HL-60 (cell line): Measurements from ENCODE around the gene LEPR.
"Not testable (repeated sequence)": the region's sequence is repeated elsewhere in the genome, so short reads cannot be mapped to it uniquely, and the experiment has no call there.

Source experiments
- DNase-seq, 2 experiments: peaks; one replicate each; pipeline ENCODE4 v3.0.0-alpha.2; 2010 to 2020; ENCODE audit warnings: low read depth in 1 of 2, low spot score in 1 of 2
- H3K27ac ChIP-seq: fragments of 250-450 bp; sonication (Bioruptor Pico); replicated peaks from 2 replicates; pipeline ENCODE4 v1.5.1; 2020; ENCODE audit warnings: mild to moderate bottlenecking, moderate library complexity
- H3K27me3 ChIP-seq: fragments of 250-450 bp; sonication (Bioruptor Pico); 2 replicates; pipeline ENCODE4 v1.5.1; 2021; ENCODE audit warnings: mild to moderate bottlenecking, moderate library complexity; ENCODE audit not compliant: insufficient read depth, poor library complexity, severe bottlenecking
- H3K4me3 ChIP-seq: replicated peaks from 2 replicates; pipeline ENCODE4 v1.5.1; 2011; ENCODE audit warnings: mild to moderate bottlenecking, control low read depth, low read length; ENCODE audit not compliant: insufficient read depth
- GABPA ChIP-seq: IDR thresholded peaks from 2 replicates; pipeline ENCODE4 v1.6.1; 2012; ENCODE audit warnings: low read depth
- POLR2AphosphoS5 ChIP-seq: IDR thresholded peaks from 2 replicates; pipeline ENCODE4 v1.6.1; 2012; ENCODE audit warnings: low read depth
- SPI1 ChIP-seq: IDR thresholded peaks from 2 replicates; pipeline ENCODE4 v1.6.1; 2012; ENCODE audit warnings: low read depth, mild to moderate bottlenecking, borderline replicate concordance
- TF ChIP-seq, protein P1 (sequence below): IDR thresholded peaks from one replicate; pipeline ENCODE4 v1.5.1; 2011; ENCODE audit warnings: low read length, control low read depth, inconsistent platforms; ENCODE audit not compliant: insufficient read depth
- TF ChIP-seq, protein P2 (sequence below): IDR thresholded peaks from 2 replicates; pipeline ENCODE4 v1.6.1; 2012; ENCODE audit warnings: low read depth; ENCODE audit not compliant: insufficient replicate concordance

Gene LEPR

DNA sequence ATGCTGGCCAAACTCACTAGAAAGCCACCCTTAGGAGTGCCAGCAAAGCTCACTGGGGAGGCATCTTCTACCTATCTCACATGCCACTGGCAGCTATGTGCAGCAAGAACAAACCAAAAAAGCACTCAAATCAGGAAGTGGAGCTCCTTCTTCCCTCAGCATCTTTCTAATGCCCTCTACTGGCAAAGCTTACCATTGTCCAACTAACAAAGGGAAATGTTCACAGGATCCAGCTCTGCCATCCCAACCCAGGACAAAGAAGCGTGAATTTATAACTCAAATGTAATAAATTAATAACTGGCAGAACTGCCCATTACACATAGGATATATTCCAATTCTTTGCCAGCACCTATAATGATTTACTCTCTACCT is 38.9 kb downstream of the LEPR start:
- no peak overlapping the region for H3K4me3 ChIP-seq
- H3K27me3 ChIP-seq = no peaks in the 10 kb centered on the region
- H3K27ac ChIP-seq = no peak overlapping the region
- TF ChIP-seq, protein P1, sequence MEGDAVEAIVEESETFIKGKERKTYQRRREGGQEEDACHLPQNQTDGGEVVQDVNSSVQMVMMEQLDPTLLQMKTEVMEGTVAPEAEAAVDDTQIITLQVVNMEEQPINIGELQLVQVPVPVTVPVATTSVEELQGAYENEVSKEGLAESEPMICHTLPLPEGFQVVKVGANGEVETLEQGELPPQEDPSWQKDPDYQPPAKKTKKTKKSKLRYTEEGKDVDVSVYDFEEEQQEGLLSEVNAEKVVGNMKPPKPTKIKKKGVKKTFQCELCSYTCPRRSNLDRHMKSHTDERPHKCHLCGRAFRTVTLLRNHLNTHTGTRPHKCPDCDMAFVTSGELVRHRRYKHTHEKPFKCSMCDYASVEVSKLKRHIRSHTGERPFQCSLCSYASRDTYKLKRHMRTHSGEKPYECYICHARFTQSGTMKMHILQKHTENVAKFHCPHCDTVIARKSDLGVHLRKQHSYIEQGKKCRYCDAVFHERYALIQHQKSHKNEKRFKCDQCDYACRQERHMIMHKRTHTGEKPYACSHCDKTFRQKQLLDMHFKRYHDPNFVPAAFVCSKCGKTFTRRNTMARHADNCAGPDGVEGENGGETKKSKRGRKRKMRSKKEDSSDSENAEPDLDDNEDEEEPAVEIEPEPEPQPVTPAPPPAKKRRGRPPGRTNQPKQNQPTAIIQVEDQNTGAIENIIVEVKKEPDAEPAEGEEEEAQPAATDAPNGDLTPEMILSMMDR = peak; percentile 55
- TF ChIP-seq, protein P2, sequence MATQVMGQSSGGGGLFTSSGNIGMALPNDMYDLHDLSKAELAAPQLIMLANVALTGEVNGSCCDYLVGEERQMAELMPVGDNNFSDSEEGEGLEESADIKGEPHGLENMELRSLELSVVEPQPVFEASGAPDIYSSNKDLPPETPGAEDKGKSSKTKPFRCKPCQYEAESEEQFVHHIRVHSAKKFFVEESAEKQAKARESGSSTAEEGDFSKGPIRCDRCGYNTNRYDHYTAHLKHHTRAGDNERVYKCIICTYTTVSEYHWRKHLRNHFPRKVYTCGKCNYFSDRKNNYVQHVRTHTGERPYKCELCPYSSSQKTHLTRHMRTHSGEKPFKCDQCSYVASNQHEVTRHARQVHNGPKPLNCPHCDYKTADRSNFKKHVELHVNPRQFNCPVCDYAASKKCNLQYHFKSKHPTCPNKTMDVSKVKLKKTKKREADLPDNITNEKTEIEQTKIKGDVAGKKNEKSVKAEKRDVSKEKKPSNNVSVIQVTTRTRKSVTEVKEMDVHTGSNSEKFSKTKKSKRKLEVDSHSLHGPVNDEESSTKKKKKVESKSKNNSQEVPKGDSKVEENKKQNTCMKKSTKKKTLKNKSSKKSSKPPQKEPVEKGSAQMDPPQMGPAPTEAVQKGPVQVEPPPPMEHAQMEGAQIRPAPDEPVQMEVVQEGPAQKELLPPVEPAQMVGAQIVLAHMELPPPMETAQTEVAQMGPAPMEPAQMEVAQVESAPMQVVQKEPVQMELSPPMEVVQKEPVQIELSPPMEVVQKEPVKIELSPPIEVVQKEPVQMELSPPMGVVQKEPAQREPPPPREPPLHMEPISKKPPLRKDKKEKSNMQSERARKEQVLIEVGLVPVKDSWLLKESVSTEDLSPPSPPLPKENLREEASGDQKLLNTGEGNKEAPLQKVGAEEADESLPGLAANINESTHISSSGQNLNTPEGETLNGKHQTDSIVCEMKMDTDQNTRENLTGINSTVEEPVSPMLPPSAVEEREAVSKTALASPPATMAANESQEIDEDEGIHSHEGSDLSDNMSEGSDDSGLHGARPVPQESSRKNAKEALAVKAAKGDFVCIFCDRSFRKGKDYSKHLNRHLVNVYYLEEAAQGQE = no peak
- TF ChIP-seq POLR2AphosphoS5 = no peak
- peak; percentile 89 for TF ChIP-seq SPI1
- peak in 1 of 2 experiments; percentile 33 for DNase-seq

GRCh38 chr1:65465837-65466236 is 45.4 kb downstream of the LEPR start:
- H3K27me3 ChIP-seq, H3K4me3 ChIP-seq, H3K27ac ChIP-seq, DNase-seq: not testable (repeated sequence)

- TF ChIP-seq, protein P2 = no peak
- no peak for TF ChIP-seq POLR2AphosphoS5
- no peak for TF ChIP-seq SPI1
- TF ChIP-seq, protein P1 = no peak
- no peak for TF ChIP-seq GABPA
- Histone ChIP-seq H3K27ac (no peak overlapping the region), H3K4me3 (no peak overlapping the region), H3K27me3 (peaks cover 2% of the 10 kb centered on the region)
- DNase-seq = no peak
These were observed 47.1 kb downstream of the LEPR start for GRCh38 chr1:65467536-65467935.

DNA sequence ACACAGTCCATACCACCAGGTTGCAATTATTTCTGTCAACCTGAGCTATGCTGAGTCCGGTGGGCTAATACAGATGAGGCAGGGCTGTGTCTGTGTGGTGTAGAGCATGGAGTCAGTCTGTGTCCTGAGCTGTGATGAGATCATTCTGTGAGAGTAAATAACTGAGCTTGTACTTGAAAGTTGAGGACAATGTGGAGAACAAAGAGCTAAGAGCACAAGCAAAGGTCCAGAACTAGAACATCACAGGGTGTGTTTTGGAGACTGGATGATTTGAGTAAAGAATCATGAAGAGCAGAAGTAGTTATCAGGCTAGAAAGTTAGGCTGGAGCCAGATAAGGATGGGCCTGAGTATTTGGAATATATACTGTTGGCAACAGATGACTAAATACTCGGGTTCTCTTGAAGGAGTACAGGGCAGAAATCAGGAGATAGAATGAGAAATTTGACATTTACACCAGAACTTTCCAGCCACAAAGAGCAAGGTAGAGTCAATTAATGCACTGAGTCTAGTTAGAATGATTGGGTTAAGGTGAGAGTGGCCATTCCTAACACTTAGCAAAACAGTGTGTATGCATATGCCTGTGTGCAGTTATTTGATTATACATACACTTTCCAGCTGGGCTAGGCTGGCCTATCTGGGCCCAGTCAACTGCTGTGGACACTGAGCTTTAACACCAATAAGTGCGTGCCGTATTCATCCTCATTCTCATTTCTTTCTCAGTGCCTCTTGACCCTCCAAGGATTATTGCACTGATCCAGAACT is 48.8 kb downstream of the LEPR start:
- TF ChIP-seq, protein P1 = no peak
- no peak for TF ChIP-seq POLR2AphosphoS5
- TF ChIP-seq, protein P2 = no peak
- no peak for TF ChIP-seq SPI1
- no peak for TF ChIP-seq GABPA
- no peak for DNase-seq
- peaks cover 2% of the 10 kb centered on the region for H3K27me3 ChIP-seq
- H3K27ac ChIP-seq = no peak overlapping the region
- no peak overlapping the region for H3K4me3 ChIP-seq
